CD4-positive, alpha-beta T cell treated with Interleukin-15 for 1 hour (primary cell): ENCODE results near the gene BRMS1.
"Not testable (repeated sequence)": the region's sequence is repeated elsewhere in the genome, so short reads cannot be mapped to it uniquely, and the experiment has no call there.

Source experiments
- DNase-seq: peaks from one replicate; pipeline ENCODE4 v3.0.0-alpha.2; 2020

The BRMS1 gene

GRCh38 chr11:66321606-66322005, 23.3 kb downstream of the BRMS1 start:
- no peak for DNase-seq

GRCh38 chr11:66320748-66321147, 24.2 kb downstream of the BRMS1 start:
- not testable (repeated sequence) for DNase-seq

GRCh38 chr11:66320289-66320688, 24.6 kb downstream of the BRMS1 start:
- DNase-seq = not testable (repeated sequence)

- no peak for DNase-seq
These were observed 26.3 kb downstream of the BRMS1 start for GRCh38 chr11:66318600-66318970.

- peak; percentile 89 for DNase-seq
These were observed 26.9 kb downstream of the BRMS1 start for GRCh38 chr11:66317723-66318599.

- DNase-seq = peak; percentile 66
These were observed 27.6 kb downstream of the BRMS1 start for GRCh38 chr11:66317322-66317722.

GRCh38 chr11:66316849-66317251, 28.1 kb downstream of the BRMS1 start, which contains the start of gene CD248:
Gene CD248 (minus strand): TSS chr11:66317044. CDS start chr11:66317027, 17 bp downstream.
- no peak for DNase-seq

GRCh38 chr11:66315921-66316811, 28.7 kb downstream of the BRMS1 start:
- no peak for DNase-seq

- no peak for DNase-seq
These were observed 29.4 kb downstream of the BRMS1 start for GRCh38 chr11:66315498-66315885.

- no peak for DNase-seq
These were observed 30.1 kb downstream of the BRMS1 start for GRCh38 chr11:66314561-66315497.

GRCh38 chr11:66314186-66314501, 30.8 kb downstream of the BRMS1 start:
- no peak for DNase-seq

GRCh38 chr11:66313321-66314185, 31.4 kb downstream of the BRMS1 start:
- no peak for DNase-seq

GRCh38 chr11:66312549-66313320, 32.2 kb downstream of the BRMS1 start:
- peak; percentile 99 for DNase-seq

GRCh38 chr11:66311965-66312548, 32.8 kb downstream of the BRMS1 start:
- DNase-seq = peak; percentile 99

- DNase-seq = no peak
These were observed 33.4 kb downstream of the BRMS1 start for GRCh38 chr11:66311470-66311964.

GRCh38 chr11:66310803-66311440, 34.0 kb downstream of the BRMS1 start:
- not testable (repeated sequence) for DNase-seq

- no peak for DNase-seq
These were observed 34.6 kb downstream of the BRMS1 start for GRCh38 chr11:66310324-66310723.

- no peak for DNase-seq
These were observed 35.4 kb downstream of the BRMS1 start for GRCh38 chr11:66309475-66309874.

GRCh38 chr11:66302656-66303055, 42.2 kb downstream of the BRMS1 start:
- no peak for DNase-seq

- DNase-seq = no peak
These were observed 45.7 kb downstream of the BRMS1 start for GRCh38 chr11:66299186-66299585.
